ENCODE results near the gene PGAP6.

DNA sequence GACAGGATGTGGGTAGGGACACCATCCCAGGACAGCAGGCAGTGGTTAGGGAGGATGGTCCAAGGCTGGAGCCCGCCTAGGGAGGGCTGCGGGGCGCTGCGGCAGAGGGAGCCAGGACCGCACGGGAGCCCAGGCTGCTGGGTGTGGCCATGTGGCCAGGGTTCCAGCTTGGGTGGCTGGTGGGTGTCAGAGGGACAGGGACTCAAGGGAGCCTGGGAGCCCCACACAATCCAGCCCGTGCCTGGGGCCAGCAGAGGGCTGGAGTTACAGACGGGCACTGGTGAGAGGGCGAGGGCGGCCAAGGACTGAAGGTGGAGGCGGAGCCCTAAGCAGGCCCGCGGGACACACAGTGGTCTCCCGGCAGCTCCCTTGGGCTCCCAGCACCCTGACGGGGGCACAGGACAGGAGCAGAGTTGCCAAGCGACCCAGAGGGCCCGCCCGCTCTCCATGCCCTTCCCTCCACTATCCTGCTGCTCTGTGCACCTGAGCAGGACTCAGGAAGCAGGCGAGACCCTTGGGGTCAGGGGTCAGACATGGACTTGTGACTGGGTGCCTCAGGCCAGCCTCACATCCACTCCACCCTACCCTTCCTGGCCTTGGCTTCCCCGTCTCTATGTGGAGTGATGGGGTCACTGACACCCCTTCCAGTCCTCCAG is 18.5 kb downstream of the PGAP6 start:
- TF ChIP-seq, protein P1, sequence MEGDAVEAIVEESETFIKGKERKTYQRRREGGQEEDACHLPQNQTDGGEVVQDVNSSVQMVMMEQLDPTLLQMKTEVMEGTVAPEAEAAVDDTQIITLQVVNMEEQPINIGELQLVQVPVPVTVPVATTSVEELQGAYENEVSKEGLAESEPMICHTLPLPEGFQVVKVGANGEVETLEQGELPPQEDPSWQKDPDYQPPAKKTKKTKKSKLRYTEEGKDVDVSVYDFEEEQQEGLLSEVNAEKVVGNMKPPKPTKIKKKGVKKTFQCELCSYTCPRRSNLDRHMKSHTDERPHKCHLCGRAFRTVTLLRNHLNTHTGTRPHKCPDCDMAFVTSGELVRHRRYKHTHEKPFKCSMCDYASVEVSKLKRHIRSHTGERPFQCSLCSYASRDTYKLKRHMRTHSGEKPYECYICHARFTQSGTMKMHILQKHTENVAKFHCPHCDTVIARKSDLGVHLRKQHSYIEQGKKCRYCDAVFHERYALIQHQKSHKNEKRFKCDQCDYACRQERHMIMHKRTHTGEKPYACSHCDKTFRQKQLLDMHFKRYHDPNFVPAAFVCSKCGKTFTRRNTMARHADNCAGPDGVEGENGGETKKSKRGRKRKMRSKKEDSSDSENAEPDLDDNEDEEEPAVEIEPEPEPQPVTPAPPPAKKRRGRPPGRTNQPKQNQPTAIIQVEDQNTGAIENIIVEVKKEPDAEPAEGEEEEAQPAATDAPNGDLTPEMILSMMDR (IDR thresholded peaks at IDR 0.05; ENCODE audit: low read depth, low read length): no peak
- TF ChIP-seq POLR2A (IDR thresholded peaks at IDR 0.05; ENCODE audit: extremely low read depth, insufficient read length): no peak

Measured in NB4 (cell line).